ENCODE data around the gene BTLA. TPM values are rescaled to one million over a fixed set of nuclear protein-coding genes. Genes with fewer than 3 reads are reported as not detected.
A peak's percentile ranks its signal among the peaks of the same experiment; 100 is the strongest.

Gene BTLA
- total and polyA plus RNA-seq, 10 of the 15 experiments (the other 5 are each of a cell fraction or from before 2014, with no cell fraction given) = 55.4 to 134 (median 84.2) TPM

DNA sequence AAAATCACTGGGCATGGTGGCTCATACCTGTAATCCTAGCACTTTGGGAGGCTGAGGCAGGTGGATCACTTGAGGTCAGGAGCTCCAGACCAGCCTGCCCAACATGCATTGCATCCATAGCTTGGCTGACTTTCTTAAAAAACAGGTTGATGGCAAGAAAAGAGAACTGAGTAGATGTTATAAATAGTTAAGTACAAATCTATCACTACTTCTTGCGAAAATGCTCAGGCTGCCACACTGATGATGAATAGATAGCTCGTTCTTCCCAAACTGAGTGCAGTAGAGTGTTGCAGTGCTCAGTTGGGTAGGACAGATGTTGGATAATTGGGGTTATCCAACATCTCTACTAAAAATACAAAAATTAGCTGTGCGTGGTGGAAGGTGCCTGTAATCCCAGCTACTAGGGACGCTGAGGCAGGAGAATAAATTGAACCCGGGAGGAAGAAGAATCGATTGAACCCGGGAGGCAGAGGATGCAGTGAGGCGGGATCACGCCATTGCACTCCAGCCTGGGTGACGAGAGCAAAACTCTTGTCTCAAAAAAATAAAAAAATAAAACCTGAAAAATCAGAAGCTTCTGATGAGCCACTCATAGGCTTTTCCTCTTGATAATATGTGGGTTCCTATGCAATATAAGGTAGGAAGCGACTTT lies 1.2 kb downstream of the BTLA start:
- POLR2A ChIA-PET = interaction anchor here (0.6 to 6.4 kb wide), 19 partner anchors 9 to 383 kb away, joined by 3 to 51 read pairs (median 4); partner anchors contain the start of genes CD200 and GCSAM
- peak overlapping the region; percentile 31 for H3K4me2 ChIP-seq (ENCODE audit: control insufficient read depth, insufficient read depth)
- FAIRE-seq = no peak
- TF ChIP-seq CBFB (IDR thresholded peaks at IDR 0.05; ENCODE audit: low read depth) = no peak
- no peak for TF ChIP-seq SREBF1 (IDR thresholded peaks at IDR 0.05; ENCODE audit: low read length)
- 0 out of 2 replicates have a peak, but pooled peaks have one; percentile 14 for TF ChIP-seq EED (IDR thresholded peaks at IDR 0.05; ENCODE audit: low read depth)
- TF ChIP-seq RAD21 (IDR thresholded peaks at IDR 0.05; ENCODE audit: insufficient read depth, low read depth, low read length) = no peak
- 0 out of 4 replicates have a peak, but pooled peaks of 1 of the 2 experiments have one; percentile 21 for TF ChIP-seq IKZF2 (IDR thresholded peaks at IDR 0.05)
- no peak for TF ChIP-seq PAX5 (IDR thresholded peaks at IDR 0.05; ENCODE audit: borderline replicate concordance, low read depth, low read length)
- no peak for TF ChIP-seq CHD4 (IDR thresholded peaks at IDR 0.05)
- no peak for TF ChIP-seq CBX3 (IDR thresholded peaks at IDR 0.05; ENCODE audit: borderline replicate concordance, low read depth)
- TF ChIP-seq NFIC (IDR thresholded peaks at IDR 0.05; ENCODE audit: low read depth, low read length) = no peak
- no peak for TF ChIP-seq POU2F2 (IDR thresholded peaks at IDR 0.05; ENCODE audit: borderline replicate concordance, low read depth, low read length)
- no peak for TF ChIP-seq RB1 (IDR thresholded peaks at IDR 0.05; ENCODE audit: borderline replicate concordance)
- TF ChIP-seq MTA3 (IDR thresholded peaks at IDR 0.05; ENCODE audit: borderline replicate concordance, low read length) = no peak
- no peak for TF ChIP-seq BACH1 (IDR thresholded peaks at IDR 0.05; ENCODE audit: borderline replicate concordance)
- no peak for TF ChIP-seq KDM1A (IDR thresholded peaks at IDR 0.05; ENCODE audit: borderline replicate concordance)
- no peak for TF ChIP-seq TCF7 (IDR thresholded peaks at IDR 0.05; ENCODE audit: borderline replicate concordance)
- no peak for TF ChIP-seq STAT1 (conservative IDR thresholded peaks at IDR 0.05)
- TF ChIP-seq JUNB (IDR thresholded peaks at IDR 0.05) = no peak
- TF ChIP-seq GABPA (IDR thresholded peaks at IDR 0.05; ENCODE audit: low read depth) = no peak
- peak; percentile 25; the same call in 1 of the 2 replicates for TF ChIP-seq ZBED1 (IDR thresholded peaks at IDR 0.05; ENCODE audit: borderline replicate concordance)
- TF ChIP-seq MXI1 (IDR thresholded peaks at IDR 0.05; ENCODE audit: low read depth, low read length) = no peak
- no peak for TF ChIP-seq SMC3 (IDR thresholded peaks at IDR 0.05; ENCODE audit: borderline replicate concordance, low read length)
- TF ChIP-seq YBX1 (IDR thresholded peaks at IDR 0.05) = no peak
- TF ChIP-seq ZSCAN29 (IDR thresholded peaks at IDR 0.05) = no peak
- TF ChIP-seq SIX5 (IDR thresholded peaks at IDR 0.05; ENCODE audit: low read depth, low read length, severe bottlenecking) = no peak
- TF ChIP-seq CHD1 (IDR thresholded peaks at IDR 0.05; ENCODE audit: low read depth, low read length) = peak; percentile 67; the same call in 1 of the 2 replicates

More for the DNA sequence above, 1.2 kb downstream of the BTLA start:
- ATAC-seq (peak; percentile 24), DNase-seq (ENCODE audit: low read depth, low spot score) (no peak)
- RAD21 ChIA-PET (ENCODE audit: unreplicated experiment) = interaction anchor here (0.7 to 14.4 kb wide), 20 partner anchors 8 to 381 kb away, joined by 3 to 262 read pairs (median 7); partner anchors contain the start of genes CD200 and GCSAM
- Histone ChIP-seq H4K20me1 (ENCODE audit: control insufficient read depth, insufficient read depth) (no peaks in the 10 kb centered on the region), H2AFZ (ENCODE audit: control insufficient read depth, low read depth, low read length) (no peak overlapping the region), H3K36me3 (ENCODE audit: control insufficient read depth in 2 of 2, insufficient read depth in 2 of 2, low read length in 1 of 2) (no peaks in the 10 kb centered on the region), H3K9me3 (replicated peaks; ENCODE audit: control insufficient read depth, insufficient read depth, low read length) (no peaks in the 10 kb centered on the region; the same call in 2 of the 3 replicates), H3K79me2 (ENCODE audit: control insufficient read depth, insufficient read depth, low read length) (peaks cover 69% of the 10 kb centered on the region), H3K27ac (ENCODE audit: control insufficient read depth, insufficient read depth) (peak overlapping the region; percentile 87), H3K4me1 (ENCODE audit: control insufficient read depth, insufficient read depth, low read length) (peaks cover 3% of the 10 kb centered on the region; the same call in 1 of the 2 replicates), H3K9ac (ENCODE audit: control insufficient read depth, insufficient read depth, low read length) (peak overlapping the region; percentile 66), H3K4me3 (peak overlapping the region; percentile 89), H3K27me3 (replicated peaks in 1 of 2; ENCODE audit: control insufficient read depth in 2 of 2, insufficient read depth in 2 of 2, low read length in 1 of 2) (no peaks in the 10 kb centered on the region)
- CTCF ChIA-PET = interaction anchor here (0.7 to 3.7 kb wide), 10 partner anchors 9 to 365 kb away, joined by 3 to 19 read pairs (median 4); partner anchors contain the start of gene GCSAM
- in situ Hi-C loops (cut with MboI) = no loop called here
- under 1% methylated on average over 11 of the region's 11 CpGs for WGBS (ENCODE audit: insufficient coverage, insufficient replicate concordance, low lambda C conversion rate, missing lambda C conversion rate)
- SMC1A ChIA-PET (ENCODE audit: uncharacterized antibody, unreplicated experiment) = interaction anchor here (0.9 to 12.0 kb wide), 33 partner anchors 7 to 387 kb away, joined by 3 to 143 read pairs (median 6); partner anchors contain the start of genes CD200 and GCSAM
- intact Hi-C loops (cut with micrococcal nuclease; ENCODE audit: unreplicated experiment) = loop anchor here (2.0 to 10.0 kb wide), 2 partner anchors 17 to 363 kb away; partner anchors contain the start of gene GCSAM
- no TSS peak for BruUV-seq (replicated peaks)
